Sciatic nerve (tissue), 2 donors: ENCODE results near the gene OSGIN1. TPM values are rescaled to one million over a fixed set of nuclear protein-coding genes. Genes with fewer than 3 reads are reported as not detected.
A peak's percentile ranks its signal among the peaks of the same experiment; 100 is the strongest.

ENCODE experiments used
- ATAC-seq: fragments of 200-7000 bp; cut with Tn5 transposase; one replicate; pipeline ENCODE4 v1.9.1; 2020; ENCODE audit warnings: mild to moderate bottlenecking, moderate library complexity
- DNase-seq: peaks from one replicate; pipeline ENCODE4 v3.0.0-alpha.2; 2020; ENCODE audit warnings: low spot score
- intact Hi-C: fragments of 100-400 bp; cut with DNase I; formaldehyde crosslinking; loops from one replicate; pipeline ENCODE4 v1.14.2; 2022
- total RNA-seq: library from RNA; stranded (reverse); fragmentation: NEBNext Ultra II Directional; extraction: Animal tissue kit (Norgen Biotek cat#: 25700); gene quantifications from one replicate; pipeline ENCODE4 v1.2.1, GENCODE V29; 2021
- donor health status: DM: no; HTN: no; CAD: no.
- donor health status: DM: no; HTN: no; CAD: no.

Gene OSGIN1
- total RNA-seq, 1 donor from 2014 or later: 11.5 TPM

GRCh38 chr16:83925095-83925905, 27.7 kb upstream of the OSGIN1 start:
- intact Hi-C loops: no loop called here
- ATAC-seq: no peak
- DNase-seq: no peak

GRCh38 chr16:83925957-83926725, 26.9 kb upstream of the OSGIN1 start:
- peak; percentile 58 for DNase-seq
- intact Hi-C loops: no loop called here
- peak; percentile 5 for ATAC-seq

- DNase-seq: peak; percentile 86
- intact Hi-C loops: no loop called here
- peak; percentile 82 for ATAC-seq
These were observed 26.2 kb upstream of the OSGIN1 start for GRCh38 chr16:83926726-83927397.

- ATAC-seq (no peak), DNase-seq (no peak)
- intact Hi-C loops: no loop called here
These were observed 24.5 kb upstream of the OSGIN1 start for GRCh38 chr16:83928341-83929055.

GRCh38 chr16:83929811-83930555, 23.1 kb upstream of the OSGIN1 start:
- intact Hi-C loops: no loop called here
- no peak for DNase-seq
- ATAC-seq: no peak

- ATAC-seq (no peak), DNase-seq (no peak)
- intact Hi-C loops: no loop called here
These were observed 22.1 kb upstream of the OSGIN1 start for GRCh38 chr16:83930730-83931500.

- intact Hi-C loops: no loop called here
- ATAC-seq: no peak
- DNase-seq: no peak
These were observed 21.5 kb upstream of the OSGIN1 start for GRCh38 chr16:83931556-83931955.

- intact Hi-C loops: no loop called here
- no peak for ATAC-seq
- no peak for DNase-seq
These were observed 20.7 kb upstream of the OSGIN1 start for GRCh38 chr16:83932304-83932703.

GRCh38 chr16:83932955-83933673, 19.9 kb upstream of the OSGIN1 start:
- ATAC-seq: no peak

GRCh38 chr16:83933885-83934683, 19.0 kb upstream of the OSGIN1 start:
- DNase-seq (no peak), ATAC-seq (no peak)
- intact Hi-C loops: no loop called here

More at GRCh38 chr16:83932955-83933673, 19.9 kb upstream of the OSGIN1 start:
- DNase-seq: no peak
- intact Hi-C loops: no loop called here

GRCh38 chr16:83934684-83934977, 18.4 kb upstream of the OSGIN1 start:
- DNase-seq (no peak), ATAC-seq (no peak)
- intact Hi-C loops: no loop called here

- no peak for ATAC-seq
- intact Hi-C loops: no loop called here
- DNase-seq: no peak
These were observed 17.8 kb upstream of the OSGIN1 start for GRCh38 chr16:83935005-83935857.

- ATAC-seq (no peak), DNase-seq (no peak)
- intact Hi-C loops: no loop called here
These were observed 17.2 kb upstream of the OSGIN1 start for GRCh38 chr16:83935858-83936255.

GRCh38 chr16:83936581-83937165, 16.4 kb upstream of the OSGIN1 start:
- intact Hi-C loops: no loop called here
- no peak for DNase-seq
- no peak for ATAC-seq

- DNase-seq (no peak), ATAC-seq (no peak)
- intact Hi-C loops: no loop called here
These were observed 15.8 kb upstream of the OSGIN1 start for GRCh38 chr16:83937267-83937666.
